K562 (cell line): ENCODE measurements around the gene ZNF607. TPM values are rescaled to one million over a fixed set of nuclear protein-coding genes. Genes with fewer than 3 reads are reported as not detected.

Experiments used
- ADNP ChIP-seq: fragments of 200-800 bp; sonication (Bioruptor generic); IDR thresholded peaks from 2 replicates; pipeline ENCODE4 v1.6.1; 2016; ENCODE audit warnings: missing genetic modification characterization, missing compliant biosample characterization
- CHD7 ChIP-seq: fragments of 200-600 bp; sonication (generic); IDR thresholded peaks from one replicate; pipeline ENCODE4 v1.6.1; 2012; ENCODE audit warnings: mild to moderate bottlenecking, low read depth, low read length, inconsistent platforms
- FOS ChIP-seq: IDR thresholded peaks from 3 replicates; pipeline ENCODE4 v1.6.1; 2011; ENCODE audit not compliant: insufficient read length; ENCODE audit errors: extremely low read depth
- HEY1 ChIP-seq: fragments of 250-450 bp; sonication (Bioruptor Pico); IDR thresholded peaks from 2 replicates; pipeline ENCODE4 v1.5.0; 2020; ENCODE audit warnings: mild to moderate bottlenecking, moderate library complexity, borderline replicate concordance
- HMG20A ChIP-seq: fragments of 450-650 bp; formaldehyde crosslinking; conservative IDR thresholded peaks from 2 replicates; pipeline ENCODE4 v1.4.0; 2020; ENCODE audit warnings: mild to moderate bottlenecking, mixed read lengths
- NR2C2 ChIP-seq, 2 experiments: fragments of 200-800 bp in 1 of 2; sonication (Bioruptor generic) in 1 of 2; sonication (generic) in 1 of 2; formaldehyde crosslinking in 1 of 2; IDR thresholded peaks; 2 replicates each; pipeline versions ENCODE4 v1.6.1 to v1.8.0; 2016 to 2022; ENCODE audit warnings: mild to moderate bottlenecking in 1 of 2, missing compliant biosample characterization in 1 of 2, missing genetic modification characterization in 1 of 2, missing genetic modification reagents in 1 of 2
- TGIF2 ChIP-seq: sonication (generic); formaldehyde crosslinking; IDR thresholded peaks from 2 replicates; pipeline ENCODE4 v1.8.1; 2022; ENCODE audit warnings: mild to moderate bottlenecking, missing genetic modification reagents, moderate library complexity
- TSC22D4 ChIP-seq: fragments of 450-650 bp; IDR thresholded peaks from 2 replicates; pipeline ENCODE4 v1.6.1; 2016; ENCODE audit warnings: missing genetic modification characterization, missing biosample characterization, control low read depth
- ZNF717 ChIP-seq: fragments of 250-450 bp; sonication (Bioruptor Pico); IDR thresholded peaks from 2 replicates; pipeline ENCODE4 v1.5.0; 2021
- polyA plus RNA-seq, 8 experiments: library from polyadenylated mRNA; depleted of rRNA in 4 of 8; stranded (reverse) in 5 of 8; unstranded in 3 of 8; fragments of >200 nt; fragmentation: Nextera tagmentation in 2 of 8; fragmentation: Illumina TruSeq in 1 of 8; extraction: Ambion mirVana in 2 of 8; extraction: Trizol in 1 of 8; gene quantifications; 2 replicates each; pipeline versions ENCODE4 v1.2.1 to v1.2.3, GENCODE V29; 2011 to 2014; ENCODE audit warnings: inconsistent platforms in 1 of 8, missing spikeins in 1 of 8
- total RNA-seq, 7 experiments: library from RNA; depleted of rRNA in 6 of 7; stranded (reverse); fragments of >200 nt in 6 of 7; fragmentation: Illumina TruSeq in 2 of 7; extraction: Trizol in 2 of 7; gene quantifications; 2 replicates each; pipeline versions ENCODE4 v1.2.1 to v1.2.3, GENCODE V29; 2011 to 2021; ENCODE audit warnings: low replicate concordance in 1 of 7

ZNF607 gene
- total and polyA plus RNA-seq, 9 of the 15 experiments (the other 6 are each of a cell fraction or from before 2014, with no cell fraction given) = 0.65 to 5.1 (median 3.6) TPM

GRCh38 chr19:37695144-37695899 is 24.2 kb downstream of the ZNF607 start (continued):
- TF ChIP-seq TSC22D4 (no peak), TGIF2 (CRISPR knock-in tag) (no peak), HEY1 (CRISPR knock-in tag) (no peak), CHD7 (no peak), HMG20A (CRISPR knock-in tag) (no peak), FOS (no peak), ADNP (tag) (no peak), NR2C2 (CRISPR knock-in tag; IDR thresholded peaks at IDR 0.05) (no peak), NR2C2 (tag; IDR thresholded peaks at IDR 0.05) (no peak), ZNF717 (CRISPR knock-in tag) (no peak)
